Loucy (cell line): ENCODE results near the gene OR6P1.

Experiments
- H2AFZ ChIP-seq: fragments of 200-600 bp; sonication (generic); 2 replicates; pipeline ENCODE4 v1.6.0; 2016; ENCODE audit warnings: antibody characterized with exemption, mild to moderate bottlenecking, low read length, moderate library complexity
- H3F3A ChIP-seq: fragments of 200-600 bp; 2 replicates; pipeline ENCODE4 v1.6.0; 2016; ENCODE audit warnings: antibody characterized with exemption, low read depth, mild to moderate bottlenecking
- H3K27me3 ChIP-seq: fragments of 200-600 bp; sonication (generic); 2 replicates; pipeline ENCODE4 v1.6.1; 2014; ENCODE audit warnings: low read length, mild to moderate bottlenecking; ENCODE audit not compliant: insufficient read depth, poor library complexity, severe bottlenecking
- H3K36me3 ChIP-seq: fragments of 200-600 bp; sonication (generic); 2 replicates; pipeline ENCODE4 v1.6.1; 2016; ENCODE audit warnings: low read length; ENCODE audit not compliant: insufficient read depth
- H3K4me1 ChIP-seq: fragments of 200-600 bp; sonication (generic); 2 replicates; pipeline ENCODE4 v1.5.1; 2014; ENCODE audit warnings: low read length, mild to moderate bottlenecking; ENCODE audit not compliant: insufficient read depth, poor library complexity, severe bottlenecking
- H3K4me2 ChIP-seq: fragments of 200-600 bp; sonication (generic); 2 replicates; pipeline ENCODE4 v1.6.0; 2014; ENCODE audit warnings: antibody characterized with exemption, low read length, low read depth, mild to moderate bottlenecking; ENCODE audit not compliant: poor library complexity, severe bottlenecking
- H3K4me3 ChIP-seq: fragments of 200-600 bp; sonication (generic); 2 replicates; pipeline ENCODE4 v1.5.1; 2014; ENCODE audit warnings: low read length, mild to moderate bottlenecking, mixed read lengths; ENCODE audit not compliant: poor library complexity, severe bottlenecking
- H3K79me2 ChIP-seq: fragments of 200-600 bp; sonication (generic); 2 replicates; pipeline ENCODE4 v1.6.1; 2014; ENCODE audit warnings: low read length; ENCODE audit not compliant: insufficient read depth
- H3K9ac ChIP-seq: fragments of 200-600 bp; sonication (generic); 2 replicates; pipeline ENCODE4 v1.6.0; 2014; ENCODE audit warnings: mild to moderate bottlenecking, low read depth, low read length, moderate library complexity; ENCODE audit not compliant: poor library complexity, severe bottlenecking
- H3K9me2 ChIP-seq: fragments of 200-600 bp; sonication (generic); replicated peaks from 2 replicates; pipeline ENCODE4 v1.6.1; 2016; ENCODE audit warnings: low read depth, low read length, mixed read lengths
- H3K9me3 ChIP-seq: fragments of 200-600 bp; sonication (generic); 2 replicates; pipeline ENCODE4 v1.6.1; 2014; ENCODE audit warnings: mild to moderate bottlenecking, antibody characterized with exemption, low read length, low read depth; ENCODE audit not compliant: insufficient read depth
- H4K20me1 ChIP-seq: fragments of 200-600 bp; sonication (generic); 2 replicates; pipeline ENCODE4 v1.6.0; 2014; ENCODE audit warnings: antibody characterized with exemption, low read length, mild to moderate bottlenecking; ENCODE audit not compliant: insufficient read depth, poor library complexity, severe bottlenecking
- CTCF ChIP-seq: fragments of 200-600 bp; sonication (generic); conservative IDR thresholded peaks from 2 replicates; pipeline ENCODE4 v1.5.1; 2014; ENCODE audit warnings: mild to moderate bottlenecking, antibody characterized with exemption, low read length
- EZH2phosphoT487 ChIP-seq: fragments of 200-600 bp; IDR thresholded peaks from 2 replicates; pipeline ENCODE4 v1.6.1; 2018; ENCODE audit warnings: antibody characterized with exemption, mild to moderate bottlenecking, moderate library complexity, borderline replicate concordance

OR6P1 gene

GRCh38 chr1:158570480-158570879 lies at the start of gene OR6P1:
Gene OR6P1 (minus strand): TSS chr1:158570580. CDS start chr1:158563604, 6,976 bp downstream.
- Histone ChIP-seq H3K36me3 (no peaks in the 10 kb centered on the region), H3K4me2 (no peak within 1 kb of the TSS), H3K4me3 (no peak within 1 kb of the TSS), H3K9me3 (no peaks in the 10 kb centered on the region), H4K20me1 (no peaks in the 10 kb centered on the region), H3K4me1 (no peaks in the 10 kb centered on the region), H3K9me2 (no peaks in the 10 kb centered on the region), H3K79me2 (no peaks in the 10 kb centered on the region), H3F3A (no peaks in the 10 kb centered on the region), H2AFZ (no peak within 1 kb of the TSS), H3K9ac (no peak within 1 kb of the TSS), H3K27me3 (no peaks in the 10 kb centered on the region)
- no peak for TF ChIP-seq CTCF

- no peaks in the 10 kb centered on the region for H3K9me2 ChIP-seq
- H3K4me2 ChIP-seq: no peak overlapping the region
- no peaks in the 10 kb centered on the region for H3F3A ChIP-seq
- no peaks in the 10 kb centered on the region for H3K9me3 ChIP-seq
- H3K4me3 ChIP-seq: no peak overlapping the region
- H2AFZ ChIP-seq: no peak overlapping the region
- no peaks in the 10 kb centered on the region for H4K20me1 ChIP-seq
- H3K4me1 ChIP-seq: no peaks in the 10 kb centered on the region
- H3K79me2 ChIP-seq: no peaks in the 10 kb centered on the region
- H3K9ac ChIP-seq: no peak overlapping the region
- TF ChIP-seq EZH2phosphoT487 (no peak), CTCF (no peak)
- no peaks in the 10 kb centered on the region for H3K36me3 ChIP-seq
- H3K27me3 ChIP-seq: no peaks in the 10 kb centered on the region
Observed at GRCh38 chr1:158613764-158614163, 43.4 kb upstream of the OR6P1 start.

GRCh38 chr1:158611916-158612315 lies 41.5 kb upstream of the OR6P1 start:
- no peaks in the 10 kb centered on the region for H3K27me3 ChIP-seq
- no peak overlapping the region for H2AFZ ChIP-seq
- no peak overlapping the region for H3K9ac ChIP-seq
- no peaks in the 10 kb centered on the region for H3F3A ChIP-seq
- H3K79me2 ChIP-seq: no peaks in the 10 kb centered on the region
- no peaks in the 10 kb centered on the region for H3K9me3 ChIP-seq
- TF ChIP-seq EZH2phosphoT487: no peak
- no peak for TF ChIP-seq CTCF
- no peak overlapping the region for H3K4me2 ChIP-seq
- H3K36me3 ChIP-seq: no peaks in the 10 kb centered on the region
- no peaks in the 10 kb centered on the region for H4K20me1 ChIP-seq
- H3K9me2 ChIP-seq: no peaks in the 10 kb centered on the region
- no peaks in the 10 kb centered on the region for H3K4me1 ChIP-seq
- no peak overlapping the region for H3K4me3 ChIP-seq
